GM19467 (cell line): ENCODE data around the gene SLC18A3.

Experiments used
- ATAC-seq: cut with Tn5 transposase; IDR thresholded peaks from one replicate; pipeline ENCODE4 v1.9.1; 2021; ENCODE audit warnings: mild to moderate bottlenecking, moderate library complexity; ENCODE audit not compliant: unreplicated experiment

SLC18A3 gene

DNA sequence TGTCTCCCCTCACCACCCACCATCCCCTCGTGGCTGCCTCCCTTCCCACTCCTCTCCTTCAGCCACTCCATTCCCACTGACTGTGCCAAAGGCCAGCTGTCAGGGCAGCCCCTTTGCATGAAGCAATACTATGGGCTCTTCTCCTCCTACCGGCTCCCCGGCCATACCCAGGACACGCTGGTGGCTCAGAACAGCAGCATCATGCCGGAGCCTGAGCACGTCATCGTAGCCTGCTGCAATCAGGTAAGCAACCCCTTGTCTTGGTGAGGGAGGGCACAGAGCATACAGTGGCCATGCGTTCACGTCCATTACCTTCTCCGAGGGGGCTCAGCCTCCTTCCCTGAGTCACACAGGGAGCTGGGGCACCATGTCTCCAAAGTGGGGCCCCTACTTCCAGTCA lies 15.3 kb downstream of the SLC18A3 start:
- no peak for ATAC-seq

DNA sequence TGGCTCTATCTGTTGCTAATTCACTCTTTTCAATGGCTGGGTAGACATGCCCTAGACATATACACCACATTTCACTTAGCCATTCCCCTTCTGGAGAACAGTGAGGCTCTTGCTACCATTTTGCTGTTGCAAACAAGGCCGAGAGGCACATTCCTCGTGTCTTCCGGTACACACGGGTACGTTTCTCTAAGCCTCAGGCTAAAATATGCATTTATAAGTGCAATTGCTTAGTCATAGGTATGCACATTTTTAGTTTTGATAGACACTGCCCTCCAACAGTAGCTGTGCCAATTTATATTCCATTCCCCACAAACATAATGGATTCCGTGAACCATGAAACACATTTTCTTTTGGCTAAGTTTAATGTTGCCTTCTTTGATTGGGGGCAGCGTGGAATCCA lies 16.9 kb downstream of the SLC18A3 start:
- no peak for ATAC-seq

DNA sequence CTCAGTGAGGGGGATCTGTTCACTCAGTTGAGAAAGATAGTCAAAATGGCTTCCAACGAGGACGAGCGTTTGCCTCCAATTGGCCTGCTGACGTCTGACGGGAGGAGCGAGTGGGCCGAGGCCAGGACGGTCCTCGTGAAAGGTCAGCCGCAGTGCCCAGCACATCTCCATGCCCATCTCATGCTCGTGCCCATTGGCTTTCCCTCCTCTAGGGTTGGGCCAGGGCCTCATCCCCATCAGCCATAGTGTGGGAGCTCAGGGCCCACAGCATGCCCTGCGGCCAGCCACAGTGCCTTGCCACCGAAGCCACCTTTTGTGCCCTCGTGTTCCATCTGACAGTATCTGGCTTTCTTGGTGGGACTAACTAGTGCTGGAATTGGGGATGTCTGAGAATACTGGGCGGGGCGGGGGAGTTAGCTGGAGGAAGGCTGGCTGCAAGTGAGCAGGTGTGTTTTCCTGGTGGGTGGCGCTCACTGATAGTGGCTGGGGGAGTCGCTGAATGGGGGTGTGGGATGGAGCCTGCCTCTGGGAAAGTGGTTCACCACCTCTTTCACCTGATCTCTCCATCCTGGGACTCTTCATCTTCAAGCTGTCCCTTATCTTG lies 17.6 kb downstream of the SLC18A3 start:
- no peak for ATAC-seq

DNA sequence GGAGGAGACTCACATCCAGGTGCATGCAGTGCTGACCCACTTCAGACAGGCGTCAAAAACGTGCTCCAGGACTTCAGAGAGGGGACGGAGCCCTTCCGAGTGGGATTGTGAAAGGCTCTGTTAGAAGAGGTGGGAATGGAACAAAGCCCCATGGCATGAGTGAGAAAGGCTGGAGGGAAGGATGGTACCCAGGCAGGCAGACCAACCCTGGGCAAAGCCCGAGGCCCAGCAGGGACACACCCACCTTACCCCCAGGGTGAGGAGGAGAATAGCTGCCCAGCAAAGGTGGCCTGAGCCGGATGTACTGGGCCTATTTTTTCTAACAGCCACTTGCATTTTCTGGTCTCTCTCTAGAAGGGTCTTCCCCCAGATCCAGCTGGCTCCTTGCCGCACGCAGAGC lies 18.5 kb downstream of the SLC18A3 start:
- no peak for ATAC-seq

DNA sequence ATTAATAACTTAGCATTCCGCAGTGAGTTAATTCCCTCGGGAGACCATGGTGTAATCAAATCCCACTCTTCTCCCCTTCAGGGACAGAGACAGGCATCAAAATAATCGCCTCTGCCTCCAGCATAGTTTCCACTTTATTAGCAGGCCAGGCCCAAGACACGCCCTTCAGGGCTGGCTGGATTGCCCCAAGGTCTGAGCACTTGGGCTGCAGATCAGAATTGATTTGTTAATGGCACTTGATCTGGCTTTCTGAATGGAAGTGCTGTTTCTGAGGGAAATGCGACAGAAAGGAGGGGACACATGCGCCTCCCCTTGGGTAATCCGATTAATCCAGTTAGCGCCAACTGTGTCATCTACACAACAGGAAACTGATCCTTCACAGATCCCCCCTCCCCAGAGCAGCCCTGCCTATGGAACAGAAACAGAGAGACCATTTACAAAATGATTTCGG lies 19.3 kb downstream of the SLC18A3 start:
- no peak for ATAC-seq

DNA sequence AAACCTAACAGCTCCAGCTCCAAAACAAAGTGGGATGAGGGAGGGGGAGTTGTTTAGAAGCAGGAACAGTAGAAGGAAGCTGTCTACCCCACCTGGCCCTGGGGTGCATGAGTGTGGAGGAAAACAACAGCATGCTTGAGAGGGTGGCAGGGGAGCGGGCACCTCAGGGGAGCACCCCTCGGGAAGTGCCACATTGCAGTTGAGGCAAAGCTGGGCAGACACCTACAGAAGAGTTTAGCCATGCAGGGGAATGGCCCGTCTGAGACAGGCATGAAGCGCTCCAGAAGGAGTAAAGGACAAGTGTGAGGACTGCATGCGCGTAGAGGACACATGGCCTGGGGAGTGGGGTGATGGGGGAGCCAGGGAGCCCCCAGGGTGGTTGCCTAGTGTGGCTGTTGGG lies 21.9 kb downstream of the SLC18A3 start:
- ATAC-seq = no peak

DNA sequence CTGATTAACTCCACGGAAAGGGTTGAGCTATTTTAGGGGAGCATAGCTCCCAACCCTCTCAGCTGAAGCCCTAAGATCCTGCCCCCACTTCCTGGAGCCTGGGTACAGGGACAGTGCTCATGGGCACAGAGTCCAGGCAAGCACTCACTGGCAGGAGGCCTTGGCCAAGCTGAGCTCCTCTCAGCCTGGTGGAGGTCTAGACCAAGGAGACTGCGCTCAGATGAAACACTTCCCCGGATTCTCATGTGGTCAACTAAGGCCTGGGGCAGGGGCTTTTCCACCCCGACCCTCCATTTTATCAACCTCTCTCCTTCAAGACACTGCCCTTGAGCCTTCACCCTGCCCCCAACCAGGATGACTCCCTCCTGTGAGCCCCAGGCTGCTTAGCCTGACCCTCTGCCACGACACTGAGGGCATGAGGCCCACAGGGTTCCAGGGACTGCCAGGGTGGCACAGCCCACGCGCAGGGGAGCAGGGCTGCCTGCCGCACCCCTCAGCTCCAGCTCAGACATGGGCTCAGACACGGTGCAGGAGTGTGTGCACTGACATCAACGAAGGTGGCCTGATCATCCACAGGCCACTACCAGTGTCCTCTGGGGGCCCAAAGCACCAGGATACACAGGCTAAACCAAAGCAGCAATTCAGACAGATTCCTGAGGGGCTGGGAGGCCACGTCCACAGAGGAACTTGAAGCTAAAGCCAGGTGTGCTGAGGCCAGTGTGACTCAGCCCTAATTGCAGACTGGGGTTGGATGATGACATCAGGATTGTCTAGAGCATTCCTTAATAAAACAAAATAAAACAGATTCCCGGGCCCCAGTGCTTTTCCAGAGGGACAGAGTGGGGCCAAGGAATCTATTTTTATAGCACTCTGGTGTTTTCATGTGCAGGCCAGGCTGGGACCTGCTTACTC lies 22.6 kb downstream of the SLC18A3 start:
- ATAC-seq = no peak

DNA sequence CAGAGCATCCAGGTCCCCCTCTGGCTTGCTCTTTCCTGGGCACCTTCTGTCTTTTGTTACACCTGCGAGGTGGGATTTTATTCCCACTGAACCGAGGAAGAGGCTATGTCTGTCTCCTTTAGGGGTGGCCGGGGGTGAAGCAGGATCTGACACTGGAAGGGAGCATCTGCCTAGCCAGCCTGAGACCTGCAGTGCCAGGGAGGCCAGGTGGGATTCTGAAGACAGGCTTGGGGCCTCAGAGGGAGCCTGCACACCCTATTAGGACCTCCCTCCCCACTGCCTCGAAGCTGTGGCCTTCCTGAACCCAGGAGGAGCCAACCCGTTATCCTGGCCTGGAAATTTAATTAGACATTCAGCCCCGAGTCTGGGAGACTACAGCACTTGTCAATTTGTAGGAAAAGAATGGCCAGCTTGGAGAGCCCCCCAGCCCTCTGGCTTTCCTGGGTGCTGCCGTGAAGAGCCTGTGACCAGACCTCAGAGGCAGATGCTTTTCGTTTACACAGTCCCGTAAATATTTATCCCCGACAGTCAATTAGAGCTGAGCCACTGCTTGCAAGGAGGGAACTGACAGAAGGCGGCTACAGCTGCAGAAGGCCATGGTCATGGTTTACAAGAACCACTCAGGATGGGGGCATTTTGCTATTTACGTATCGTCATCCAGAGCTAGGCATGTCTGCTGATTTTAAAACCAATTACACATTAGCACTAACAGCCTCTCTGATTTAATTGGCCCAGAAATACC lies 23.4 kb downstream of the SLC18A3 start:
- no peak for ATAC-seq

DNA sequence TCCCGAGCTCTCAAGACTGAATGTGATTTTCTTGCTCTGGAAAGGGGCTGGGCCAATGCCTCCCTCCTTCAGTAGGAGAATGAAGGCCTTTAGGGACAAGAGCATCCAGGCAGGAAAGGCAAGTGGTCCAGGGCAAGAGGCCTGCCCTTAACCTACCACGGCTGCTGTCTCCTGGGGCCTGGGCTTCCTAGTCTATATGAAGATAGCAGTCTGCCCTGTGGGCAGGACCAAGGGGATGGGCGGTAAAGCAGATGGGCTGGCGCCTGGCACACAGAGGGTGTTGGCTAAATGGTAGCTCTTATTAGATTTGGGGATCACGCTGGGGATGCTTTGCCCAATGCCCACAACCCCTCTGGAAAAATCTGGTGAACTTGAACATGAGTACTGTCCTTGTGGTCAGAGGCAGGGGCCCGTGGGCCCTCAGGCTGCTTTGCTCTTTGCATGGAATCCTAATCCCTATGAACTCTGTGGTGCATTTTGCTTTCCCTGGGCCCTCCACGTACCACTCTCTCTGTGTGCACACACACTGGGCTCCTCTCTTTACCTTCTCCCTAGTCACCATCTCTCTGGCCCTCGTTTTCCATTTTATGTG lies 24.1 kb downstream of the SLC18A3 start:
- no peak for ATAC-seq

DNA sequence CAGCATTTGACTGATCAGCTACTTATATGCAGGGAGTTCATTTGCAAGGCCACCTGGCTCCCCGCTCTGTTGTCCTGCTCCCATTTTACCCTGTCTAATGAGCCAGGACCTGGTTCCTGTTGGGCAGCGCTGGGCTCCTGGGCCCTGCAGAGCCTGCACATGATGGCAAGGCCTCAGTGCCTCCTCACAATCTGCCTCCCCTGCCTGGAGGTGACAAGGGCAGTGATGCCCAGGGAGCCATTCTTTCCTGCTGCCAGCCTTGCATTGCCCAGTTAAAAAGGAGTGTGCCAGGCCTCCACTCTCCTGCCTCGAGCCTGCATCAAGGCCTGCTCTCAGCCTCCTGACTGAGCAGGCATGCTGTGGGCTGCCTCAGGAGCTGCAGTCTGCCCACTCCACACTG lies 32.2 kb downstream of the SLC18A3 start:
- no peak for ATAC-seq

DNA sequence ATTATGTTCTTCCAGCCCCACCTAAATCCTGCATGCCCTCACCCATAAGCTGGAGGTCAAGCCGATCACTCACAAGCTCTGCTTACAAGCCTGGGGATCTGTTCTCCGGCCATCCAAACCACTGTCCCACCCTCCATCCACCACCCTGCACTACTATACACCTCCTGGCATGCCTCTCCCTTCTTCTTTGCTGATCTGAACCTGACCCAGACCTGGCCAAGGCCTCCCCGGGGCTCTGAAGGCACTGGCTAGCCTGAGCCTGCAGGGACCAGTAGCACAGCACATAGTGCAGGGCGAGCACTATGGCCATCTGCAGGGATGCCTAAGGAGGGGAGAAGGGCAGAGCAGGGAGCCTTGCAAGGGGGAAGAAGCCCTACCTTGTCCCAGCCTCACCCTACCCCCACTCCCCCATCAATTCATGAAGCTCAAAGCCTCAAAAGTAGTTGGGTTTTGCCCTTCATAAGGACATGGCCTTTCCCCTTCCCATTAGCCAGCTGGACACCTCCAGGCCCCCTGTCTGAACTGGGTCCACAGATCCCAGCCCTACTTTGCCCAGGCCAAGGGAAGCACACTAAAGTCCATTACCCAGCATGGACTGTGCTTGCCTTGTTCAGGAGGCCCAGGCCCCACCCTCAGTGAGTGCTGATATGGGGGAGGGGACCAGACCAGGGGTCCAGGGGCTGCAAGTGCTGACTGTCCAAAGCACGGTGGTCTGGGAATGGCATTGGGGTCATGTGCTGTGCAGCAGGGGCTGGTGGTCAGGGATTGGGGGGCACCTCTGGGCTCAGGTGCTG lies 33.3 kb downstream of the SLC18A3 start:
- no peak for ATAC-seq

DNA sequence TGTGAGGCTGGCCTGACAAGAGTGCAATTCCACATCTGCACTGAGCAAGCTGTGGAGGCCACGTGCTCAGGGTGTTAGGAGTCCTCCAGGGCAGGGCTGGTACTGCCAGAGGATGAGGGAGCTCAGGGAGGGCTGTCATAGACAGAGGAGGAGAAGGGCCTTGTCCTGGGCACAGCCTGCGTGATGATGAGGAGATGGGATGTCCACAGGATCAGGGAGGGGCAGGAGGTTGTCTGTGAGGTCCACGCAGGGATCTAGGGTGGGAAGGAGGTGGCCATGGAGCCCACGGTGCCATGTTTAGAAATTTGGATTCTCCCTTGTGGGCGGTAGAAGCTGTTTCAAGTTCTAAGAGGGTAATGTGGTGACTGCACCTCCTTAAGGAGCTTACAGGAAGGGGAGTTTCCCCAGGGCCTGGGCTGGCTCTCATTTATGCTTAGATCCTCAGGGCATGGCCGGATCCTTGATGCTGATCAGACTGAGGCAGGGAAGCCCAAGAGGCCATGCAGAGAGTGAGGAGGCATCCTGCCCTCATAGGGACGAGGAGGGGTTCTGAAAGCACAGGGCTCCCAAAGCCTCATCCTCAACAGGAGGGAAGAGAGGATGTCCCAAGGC lies 34.0 kb downstream of the SLC18A3 start:
- ATAC-seq = no peak

DNA sequence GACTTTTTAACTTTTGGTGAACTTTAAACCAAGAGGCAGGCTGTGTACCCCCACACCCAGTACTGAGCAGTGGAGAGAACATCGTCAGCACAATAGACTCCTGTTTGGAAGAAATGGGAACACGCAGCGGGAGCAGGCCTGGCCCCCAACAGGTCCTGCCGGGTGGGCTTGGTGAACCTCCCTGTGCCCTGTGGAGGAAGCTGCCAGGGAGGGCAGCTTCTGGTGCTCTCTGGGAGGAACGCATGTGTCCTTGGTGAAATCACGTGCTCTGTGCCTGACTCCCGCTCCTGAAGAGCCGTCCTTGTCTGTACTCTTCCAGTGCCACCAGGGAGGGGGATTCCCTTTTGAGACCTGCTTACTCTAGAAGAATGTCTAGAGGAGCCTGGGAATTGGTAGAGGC lies 35.3 kb downstream of the SLC18A3 start:
- no peak for ATAC-seq

DNA sequence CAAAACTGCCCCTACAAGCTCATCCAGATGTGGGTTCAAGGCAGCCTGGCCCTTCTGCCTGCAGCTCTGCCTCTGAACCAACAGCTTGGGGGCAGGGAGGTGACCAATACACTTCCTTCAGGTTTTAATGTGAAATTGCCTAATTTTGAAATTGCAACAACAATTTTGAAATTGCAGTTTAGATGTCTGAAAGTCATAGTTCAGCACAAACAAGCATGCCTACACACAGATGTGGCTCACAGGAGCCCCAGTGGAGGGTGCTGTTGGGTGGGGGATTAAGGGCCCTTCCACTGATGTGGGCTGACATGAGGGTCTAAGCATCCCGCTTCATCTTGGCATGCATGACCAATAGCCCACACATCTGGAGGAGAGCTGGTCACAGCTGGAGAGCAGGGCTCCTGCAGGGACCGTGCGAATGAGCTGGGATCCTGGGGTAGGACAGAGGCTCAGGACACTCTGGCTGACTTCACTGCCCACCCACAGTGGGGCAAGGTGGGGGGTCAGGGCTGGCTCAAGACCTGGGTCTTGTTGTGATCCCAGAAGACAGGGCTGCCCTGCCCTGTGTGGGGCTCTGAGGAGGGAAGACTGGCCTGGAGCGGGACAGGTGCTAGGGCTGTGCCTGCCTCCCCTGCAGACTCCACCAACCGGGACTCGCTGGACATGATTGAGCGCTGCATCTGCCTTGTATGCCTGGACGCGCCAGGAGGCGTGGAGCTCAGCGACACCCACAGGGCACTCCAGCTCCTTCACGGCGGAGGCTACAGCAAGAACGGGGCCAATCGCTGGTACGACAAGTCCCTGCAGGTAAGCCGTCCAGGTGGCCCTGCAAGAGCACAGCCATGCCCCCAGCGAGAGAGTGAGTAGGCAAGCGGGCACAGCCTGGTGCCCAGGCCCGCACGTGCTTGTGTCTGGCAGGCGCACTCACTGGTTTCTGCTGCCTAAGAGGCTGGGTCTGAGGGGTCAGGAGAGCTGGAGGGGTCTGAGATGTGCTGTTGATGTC lies 36.1 kb downstream of the SLC18A3 start:
- no peak for ATAC-seq

DNA sequence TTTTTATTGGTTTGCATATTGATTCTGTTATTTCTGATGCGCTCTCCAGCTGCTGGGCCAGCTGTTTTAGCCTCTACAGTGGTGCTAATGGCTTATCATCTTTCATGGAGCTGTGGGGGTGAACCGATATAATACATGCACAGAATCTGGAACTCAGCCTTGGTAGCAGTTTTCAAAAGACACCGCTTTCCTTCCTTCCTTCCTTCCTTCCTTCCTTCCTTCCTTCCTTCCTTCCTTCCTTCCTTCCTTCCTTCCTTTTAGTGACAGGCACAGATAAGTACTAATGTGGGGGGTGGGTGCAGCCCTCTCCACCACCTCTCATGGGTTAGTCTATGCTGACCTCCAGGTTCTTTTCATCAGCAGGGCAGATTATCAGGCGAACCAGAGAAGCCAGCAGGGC lies 37.4 kb downstream of the SLC18A3 start:
- ATAC-seq = no peak

DNA sequence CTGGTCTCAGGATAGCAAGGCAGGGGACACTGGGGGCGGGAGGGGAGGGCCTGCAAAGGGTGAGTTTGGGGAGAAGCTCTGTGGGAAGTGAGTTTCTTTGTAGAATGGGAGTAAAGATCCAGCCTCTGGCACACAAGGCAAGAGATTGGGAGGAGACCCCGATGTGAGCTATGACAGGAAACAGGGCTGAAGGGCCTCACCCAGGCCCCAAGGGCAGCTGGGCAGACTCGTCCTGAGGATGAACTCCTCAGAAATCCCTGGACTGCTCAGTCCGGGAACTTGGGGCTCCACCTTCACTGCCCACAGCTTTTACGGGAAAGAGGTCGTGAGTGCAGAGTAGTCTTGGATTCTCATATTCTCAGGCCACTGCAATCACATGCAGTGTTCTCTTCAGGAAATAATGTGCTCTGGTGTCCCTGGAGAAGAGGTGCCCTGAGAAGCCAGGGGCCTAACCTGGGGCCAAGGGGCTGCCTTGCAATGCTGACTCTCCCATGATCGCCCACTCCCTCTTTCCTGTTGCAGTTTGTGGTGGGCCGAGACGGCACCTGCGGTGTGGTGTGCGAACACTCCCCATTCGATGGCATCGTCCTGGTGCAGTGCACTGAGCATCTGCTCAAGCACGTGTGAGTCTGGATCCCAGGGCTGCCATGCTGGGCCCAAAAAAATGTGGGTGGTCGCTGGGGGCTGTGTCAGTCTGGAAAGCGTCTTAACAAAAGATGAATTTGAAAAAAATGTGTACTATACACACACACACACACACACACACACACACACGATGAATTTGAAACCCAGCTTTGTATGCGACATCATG lies 38.1 kb downstream of the SLC18A3 start:
- ATAC-seq = no peak

DNA sequence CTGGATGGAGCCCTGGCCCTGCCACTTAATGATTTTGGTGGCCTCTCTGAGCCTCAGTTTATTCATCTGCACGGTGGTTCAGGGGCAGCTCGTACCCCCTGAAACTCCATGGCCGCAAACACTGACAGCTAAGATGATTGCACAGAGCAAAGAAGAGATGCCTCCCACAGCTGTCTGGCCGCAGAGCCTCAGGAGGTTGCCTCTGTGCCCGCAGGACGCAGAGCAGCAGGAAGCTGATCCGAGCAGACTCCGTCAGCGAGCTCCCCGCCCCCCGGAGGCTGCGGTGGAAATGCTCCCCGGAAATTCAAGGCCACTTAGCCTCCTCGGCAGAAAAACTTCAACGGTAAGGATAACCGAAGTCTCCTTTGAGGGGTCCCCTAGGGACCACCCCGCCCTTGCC lies 39.2 kb downstream of the SLC18A3 start:
- no peak for ATAC-seq
